HG03103 (cell line): ENCODE results near the gene CACNB3.
"Not testable (repeated sequence)": the region's sequence is repeated elsewhere in the genome, so short reads cannot be mapped to it uniquely, and the experiment has no call there.

ENCODE experiments used
- ATAC-seq: cut with Tn5 transposase; IDR thresholded peaks from one replicate; pipeline ENCODE4 v1.9.1; 2021; ENCODE audit warnings: low read depth; ENCODE audit not compliant: unreplicated experiment

CACNB3 gene

DNA sequence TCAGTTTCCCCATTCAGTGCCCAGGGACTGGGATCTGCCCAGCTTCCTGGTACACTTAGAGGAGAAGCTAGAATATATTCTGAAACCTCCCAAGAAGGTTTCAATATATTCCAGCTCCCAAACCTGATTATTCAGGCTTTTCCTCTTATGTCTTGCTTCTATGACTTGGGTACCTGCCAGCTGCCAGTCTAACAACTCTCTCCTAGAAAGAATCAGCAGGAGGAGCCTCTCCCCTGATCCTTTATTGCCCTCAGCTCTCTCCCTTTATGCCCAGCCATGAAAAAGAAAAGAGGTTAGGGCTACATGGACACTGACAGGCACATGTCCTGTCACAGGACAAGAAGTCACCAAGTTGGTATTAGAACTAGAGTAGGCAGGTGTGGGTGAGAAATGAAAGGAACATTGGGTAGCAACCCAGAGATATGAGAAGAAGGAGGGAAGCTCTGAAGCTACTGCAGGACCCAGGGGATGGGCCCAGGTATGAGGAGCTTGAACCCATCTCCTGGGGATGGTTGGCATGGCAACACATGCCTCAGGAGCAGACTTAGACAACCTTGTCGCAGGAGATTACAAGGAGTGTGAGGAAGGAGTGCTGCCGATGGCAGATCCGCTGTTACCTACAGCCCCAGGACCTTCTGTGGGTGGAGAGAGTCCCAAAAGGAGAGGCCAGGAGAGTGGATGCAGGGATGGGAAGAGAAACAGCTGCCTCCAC is 2.0 kb upstream of the CACNB3 start:
- ATAC-seq = no peak

DNA sequence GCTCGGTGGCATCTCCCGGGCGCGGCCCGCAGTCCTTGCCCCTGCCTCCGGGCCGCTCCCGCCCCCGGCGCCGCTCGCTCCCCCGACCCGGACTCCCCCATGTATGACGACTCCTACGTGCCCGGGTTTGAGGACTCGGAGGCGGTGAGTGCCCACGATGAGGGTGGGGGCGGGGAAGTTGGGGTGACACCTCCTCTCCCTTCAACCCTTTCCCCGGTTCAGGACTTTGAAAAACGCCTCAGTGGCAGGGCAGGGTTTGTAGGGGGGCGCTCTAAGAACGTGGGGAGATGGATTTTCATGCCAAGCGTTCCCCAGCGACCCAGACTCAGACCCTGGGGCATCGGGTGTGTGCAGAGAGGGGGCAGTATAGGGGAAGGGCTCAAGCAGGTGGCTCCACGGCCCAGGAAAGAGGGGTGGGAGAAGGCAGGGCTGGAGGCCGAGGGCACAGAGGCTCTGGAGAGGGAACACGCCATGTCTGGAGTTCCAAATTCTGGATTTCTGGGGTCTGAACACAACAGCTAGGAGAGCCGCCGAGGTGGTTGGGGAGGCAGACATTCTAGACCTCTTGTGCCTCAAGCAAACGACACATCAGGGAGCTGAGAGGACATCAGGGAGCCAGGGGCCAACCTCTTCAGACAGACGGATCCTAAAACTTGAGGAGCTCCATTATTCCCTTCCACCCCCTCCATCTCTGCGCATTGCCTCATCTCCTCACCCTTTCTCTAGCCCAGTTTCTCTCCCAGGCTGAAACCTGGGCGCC is 715 bp downstream of the CACNB3 start:
- ATAC-seq = no peak

DNA sequence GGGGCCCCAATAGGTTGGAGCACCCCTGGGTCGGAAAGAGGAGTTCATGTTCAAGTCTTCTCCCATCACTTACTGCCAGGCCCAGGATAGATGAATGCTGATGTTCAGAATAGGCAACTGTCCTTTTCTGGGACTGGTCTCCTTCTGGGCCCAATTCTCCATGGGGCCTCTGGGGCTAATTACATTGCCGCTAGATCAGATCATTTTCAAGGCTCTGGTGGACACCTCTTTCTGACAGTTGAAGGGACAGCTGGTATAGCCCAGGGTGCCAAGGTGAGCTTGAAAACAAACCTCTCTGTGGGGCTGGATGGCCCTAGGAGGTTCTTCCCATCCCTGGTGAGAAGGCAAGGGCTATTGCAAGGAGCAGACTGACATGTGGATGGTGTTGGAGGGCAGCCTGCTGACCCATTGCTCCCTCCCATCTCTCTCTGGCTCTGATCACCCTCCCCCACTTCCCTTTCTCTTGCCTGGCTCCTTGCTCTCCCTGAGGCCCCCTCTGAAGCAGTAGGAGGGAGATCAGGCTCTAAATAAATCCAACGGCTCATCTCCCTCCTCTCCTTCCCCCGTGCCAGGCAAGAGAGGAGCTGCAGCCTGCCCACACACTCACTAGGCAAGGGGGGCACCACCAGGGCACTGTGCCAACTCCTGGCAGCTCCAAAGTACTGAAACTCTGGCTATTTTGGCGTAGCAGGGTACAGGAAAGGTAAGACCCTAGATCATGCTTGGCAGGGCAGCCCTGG is 1.9 kb downstream of the CACNB3 start:
- ATAC-seq = no peak

DNA sequence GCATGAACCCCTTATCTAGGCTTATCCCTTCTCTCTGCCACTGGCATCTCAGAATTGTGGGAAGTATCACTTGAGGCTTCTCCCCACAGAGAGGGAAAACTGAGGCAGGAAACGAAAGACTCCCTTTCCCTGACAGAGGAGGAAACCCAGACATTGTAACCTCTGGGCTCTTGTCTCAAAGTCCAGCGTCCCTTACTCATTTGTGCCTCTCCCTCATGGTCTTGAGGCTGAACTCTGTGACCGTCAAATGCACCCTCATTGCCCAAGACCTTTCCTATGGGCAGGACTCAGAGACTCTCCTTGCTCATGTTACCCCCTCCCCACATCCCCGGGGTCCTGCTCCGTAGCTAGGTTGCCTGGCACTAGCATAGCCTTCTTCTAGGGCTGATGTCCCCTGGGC is 3.8 kb downstream of the CACNB3 start:
- ATAC-seq = no peak

DNA sequence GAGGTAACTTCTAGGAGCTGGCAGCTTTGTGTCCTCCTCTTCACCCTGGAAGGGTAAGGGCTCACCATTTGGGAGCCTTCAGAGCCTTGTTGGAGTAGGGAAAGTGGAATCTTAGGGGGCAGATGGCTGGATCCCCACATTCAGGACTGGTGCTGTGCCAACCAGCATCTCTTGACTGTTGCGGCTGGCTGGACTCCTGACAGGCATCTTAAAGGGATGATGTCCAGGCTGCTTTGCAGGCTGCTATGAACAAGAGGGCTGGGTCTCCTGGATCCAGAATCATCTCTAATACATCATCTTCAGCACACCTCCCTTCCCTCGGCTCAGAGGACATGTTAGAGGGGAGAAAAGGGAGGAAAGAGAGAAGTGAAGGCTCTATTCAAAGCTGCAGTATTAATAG is 4.4 kb downstream of the CACNB3 start:
- no peak for ATAC-seq

DNA sequence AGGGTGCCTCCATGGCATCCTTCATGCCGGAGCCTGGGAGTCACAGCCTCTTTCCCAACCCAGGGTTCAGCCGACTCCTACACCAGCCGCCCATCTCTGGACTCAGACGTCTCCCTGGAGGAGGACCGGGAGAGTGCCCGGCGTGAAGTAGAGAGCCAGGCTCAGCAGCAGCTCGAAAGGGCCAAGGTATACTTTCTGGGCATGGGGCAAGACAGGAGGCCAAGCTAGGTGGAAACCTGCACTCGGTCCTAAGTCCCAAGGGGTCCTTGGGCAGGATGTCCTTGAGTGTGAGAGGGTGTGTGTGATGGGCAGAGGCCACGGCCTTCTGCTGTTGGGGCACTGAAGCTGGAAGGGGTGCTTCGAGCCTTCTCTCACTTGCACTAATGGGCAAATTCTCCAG is 5.0 kb downstream of the CACNB3 start:
- ATAC-seq = no peak

DNA sequence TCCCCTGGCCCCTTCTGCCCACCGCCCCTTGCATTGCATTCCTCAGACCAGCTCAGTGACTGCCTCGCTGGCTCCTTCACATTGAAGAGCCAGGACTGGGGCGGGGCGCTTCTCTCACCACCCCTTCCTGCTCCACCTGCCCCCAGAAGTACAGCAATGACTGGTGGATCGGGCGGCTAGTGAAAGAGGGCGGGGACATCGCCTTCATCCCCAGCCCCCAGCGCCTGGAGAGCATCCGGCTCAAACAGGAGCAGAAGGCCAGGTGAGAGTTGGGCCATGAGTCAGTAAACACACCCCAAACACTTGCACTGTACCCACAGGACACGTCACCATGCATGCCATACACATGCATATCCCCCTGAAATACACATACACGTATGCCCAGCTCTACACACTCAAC is 5.8 kb downstream of the CACNB3 start:
- no peak for ATAC-seq

DNA sequence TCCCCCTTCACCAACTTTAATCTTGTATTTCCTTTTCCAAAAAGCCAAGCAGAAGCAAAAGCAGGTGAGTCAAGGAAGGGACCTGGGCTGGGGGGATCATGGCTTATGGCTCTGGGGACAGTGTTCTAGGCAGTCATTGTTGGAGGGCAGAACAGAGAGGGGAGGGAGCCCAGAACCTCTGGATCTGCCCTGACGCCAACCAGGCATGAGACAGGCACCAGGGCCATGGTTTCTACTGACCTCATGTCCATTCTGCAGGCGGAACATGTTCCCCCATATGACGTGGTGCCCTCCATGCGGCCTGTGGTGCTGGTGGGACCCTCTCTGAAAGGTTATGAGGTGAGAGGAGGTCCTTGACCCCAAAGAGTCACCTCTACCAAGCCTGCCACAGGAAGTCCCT is 6.6 kb downstream of the CACNB3 start:
- no peak for ATAC-seq

DNA sequence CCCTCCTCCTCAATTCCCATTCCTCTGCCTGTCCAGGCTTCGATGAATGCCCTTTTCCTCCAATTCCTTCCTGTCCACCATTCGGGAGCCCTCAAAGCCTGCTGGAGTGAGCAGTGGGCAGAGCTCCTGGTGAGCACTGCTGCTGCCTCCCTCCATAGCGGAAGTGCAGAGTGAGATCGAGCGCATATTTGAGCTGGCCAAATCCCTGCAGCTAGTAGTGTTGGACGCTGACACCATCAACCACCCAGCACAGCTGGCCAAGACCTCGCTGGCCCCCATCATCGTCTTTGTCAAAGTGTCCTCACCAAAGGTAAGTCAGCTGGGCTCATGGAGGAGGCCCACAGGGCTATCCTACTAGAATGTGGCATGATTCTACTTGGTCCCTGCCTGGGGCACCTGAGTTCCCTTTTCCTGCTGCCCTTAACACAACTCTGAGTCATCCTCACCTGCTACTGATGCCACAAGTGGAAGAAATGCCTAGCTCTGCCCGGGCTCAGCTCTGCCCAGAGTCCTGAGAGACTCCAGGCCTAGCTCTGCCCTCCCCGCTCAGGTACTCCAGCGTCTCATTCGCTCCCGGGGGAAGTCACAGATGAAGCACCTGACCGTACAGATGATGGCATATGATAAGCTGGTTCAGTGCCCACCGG is 8.0 kb downstream of the CACNB3 start:
- ATAC-seq = no peak

DNA sequence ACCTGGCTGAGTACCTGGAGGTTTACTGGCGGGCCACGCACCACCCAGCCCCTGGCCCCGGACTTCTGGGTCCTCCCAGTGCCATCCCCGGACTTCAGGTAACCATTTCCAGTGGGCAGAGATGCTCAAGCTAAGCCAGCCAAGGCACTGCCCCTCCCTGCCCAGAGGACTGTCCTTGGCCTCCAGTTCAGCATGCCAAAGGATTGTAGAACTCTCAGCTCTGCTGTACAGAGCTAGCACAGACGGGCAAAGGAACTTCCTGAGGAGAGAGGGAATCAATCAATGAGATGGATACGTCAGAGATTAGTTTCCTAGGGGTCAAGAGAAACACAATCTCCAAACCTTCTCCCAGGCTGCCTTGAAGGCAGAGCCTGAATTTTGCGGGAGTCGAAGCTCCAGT is 8.7 kb downstream of the CACNB3 start:
- ATAC-seq = no peak

DNA sequence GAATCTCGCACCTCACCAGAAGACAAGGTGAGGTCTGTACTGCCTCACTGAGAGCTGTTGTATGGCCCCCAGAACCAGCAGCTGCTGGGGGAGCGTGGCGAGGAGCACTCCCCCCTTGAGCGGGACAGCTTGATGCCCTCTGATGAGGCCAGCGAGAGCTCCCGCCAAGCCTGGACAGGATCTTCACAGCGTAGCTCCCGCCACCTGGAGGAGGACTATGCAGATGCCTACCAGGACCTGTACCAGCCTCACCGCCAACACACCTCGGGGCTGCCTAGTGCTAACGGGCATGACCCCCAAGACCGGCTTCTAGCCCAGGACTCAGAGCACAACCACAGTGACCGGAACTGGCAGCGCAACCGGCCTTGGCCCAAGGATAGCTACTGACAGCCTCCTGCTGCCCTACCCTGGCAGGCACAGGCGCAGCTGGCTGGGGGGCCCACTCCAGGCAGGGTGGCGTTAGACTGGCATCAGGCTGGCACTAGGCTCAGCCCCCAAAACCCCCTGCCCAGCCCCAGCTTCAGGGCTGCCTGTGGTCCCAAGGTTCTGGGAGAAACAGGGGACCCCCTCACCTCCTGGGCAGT is 9.3 kb downstream of the CACNB3 start:
- no peak for ATAC-seq

DNA sequence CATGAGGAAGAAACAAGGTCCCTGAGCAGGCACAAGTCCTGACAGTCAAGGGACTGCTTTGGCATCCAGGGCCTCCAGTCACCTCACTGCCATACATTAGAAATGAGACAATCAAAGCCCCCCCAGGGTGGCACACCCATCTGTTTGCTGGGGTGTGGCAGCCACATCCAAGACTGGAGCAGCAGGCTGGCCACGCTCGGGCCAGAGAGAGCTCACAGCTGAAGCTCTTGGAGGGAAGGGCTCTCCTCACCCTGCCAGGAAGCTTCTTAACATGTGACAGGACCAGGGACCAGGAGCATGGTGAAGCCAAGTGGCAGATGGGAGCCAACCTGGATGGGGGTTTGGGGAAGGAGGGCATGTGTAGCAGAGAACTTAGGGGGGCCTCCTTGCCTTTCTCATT is 10.0 kb downstream of the CACNB3 start:
- no peak for ATAC-seq

DNA sequence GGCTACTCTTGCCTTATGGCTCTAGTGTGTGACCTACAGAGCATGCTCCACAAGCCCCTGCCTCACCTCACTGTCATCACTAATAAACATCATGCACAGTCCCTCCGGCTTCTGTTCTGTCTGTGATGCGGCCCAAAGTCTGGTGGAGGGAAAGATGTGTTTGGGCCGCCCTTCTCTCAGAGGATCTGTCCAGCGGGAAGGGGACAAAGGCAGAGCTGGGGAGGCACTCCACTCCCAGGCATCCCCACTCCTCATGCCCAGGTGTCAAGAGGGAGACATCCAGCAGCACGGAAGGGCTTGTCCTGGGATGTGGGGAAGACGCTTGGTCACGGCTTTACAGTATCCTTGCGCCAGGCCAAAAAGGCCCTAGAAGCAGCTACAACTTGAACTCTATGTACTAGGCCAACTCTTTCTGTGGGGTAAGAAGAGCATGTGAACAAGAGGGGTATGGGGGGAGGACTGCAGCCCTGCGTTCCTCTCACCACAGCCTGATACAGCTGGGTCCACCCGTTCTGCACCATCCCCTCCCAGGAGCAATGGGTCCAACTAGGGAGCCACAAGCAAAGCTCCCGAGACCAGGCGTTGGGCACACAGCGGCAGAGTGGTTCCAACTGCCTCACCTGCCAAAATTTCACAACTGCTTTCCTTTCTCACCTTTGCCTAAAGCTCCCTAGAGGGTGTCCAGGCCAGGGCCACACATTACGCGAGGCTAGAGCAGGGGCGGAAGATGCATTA is 10.7 kb downstream of the CACNB3 start:
- ATAC-seq = no peak

DNA sequence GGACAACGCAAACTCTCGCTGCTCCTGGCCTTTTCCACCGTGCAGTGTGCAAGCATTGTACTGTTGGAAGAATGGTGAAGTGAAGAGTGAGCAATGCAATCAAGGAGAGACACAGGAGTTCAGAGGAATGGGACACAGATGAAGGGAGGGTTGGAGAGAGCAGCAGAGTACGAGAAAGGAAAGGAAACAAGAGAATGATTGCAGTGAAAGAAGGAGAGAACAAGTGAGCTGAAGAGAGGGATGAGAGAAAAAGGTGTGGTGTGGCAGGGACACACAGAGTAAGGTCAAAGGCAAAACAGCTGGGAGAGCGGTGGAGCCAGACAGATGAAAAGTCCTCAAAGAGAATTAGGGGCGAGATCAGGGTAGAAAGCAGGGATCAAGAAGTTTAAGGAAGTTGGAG is 13.0 kb downstream of the CACNB3 start:
- no peak for ATAC-seq

DNA sequence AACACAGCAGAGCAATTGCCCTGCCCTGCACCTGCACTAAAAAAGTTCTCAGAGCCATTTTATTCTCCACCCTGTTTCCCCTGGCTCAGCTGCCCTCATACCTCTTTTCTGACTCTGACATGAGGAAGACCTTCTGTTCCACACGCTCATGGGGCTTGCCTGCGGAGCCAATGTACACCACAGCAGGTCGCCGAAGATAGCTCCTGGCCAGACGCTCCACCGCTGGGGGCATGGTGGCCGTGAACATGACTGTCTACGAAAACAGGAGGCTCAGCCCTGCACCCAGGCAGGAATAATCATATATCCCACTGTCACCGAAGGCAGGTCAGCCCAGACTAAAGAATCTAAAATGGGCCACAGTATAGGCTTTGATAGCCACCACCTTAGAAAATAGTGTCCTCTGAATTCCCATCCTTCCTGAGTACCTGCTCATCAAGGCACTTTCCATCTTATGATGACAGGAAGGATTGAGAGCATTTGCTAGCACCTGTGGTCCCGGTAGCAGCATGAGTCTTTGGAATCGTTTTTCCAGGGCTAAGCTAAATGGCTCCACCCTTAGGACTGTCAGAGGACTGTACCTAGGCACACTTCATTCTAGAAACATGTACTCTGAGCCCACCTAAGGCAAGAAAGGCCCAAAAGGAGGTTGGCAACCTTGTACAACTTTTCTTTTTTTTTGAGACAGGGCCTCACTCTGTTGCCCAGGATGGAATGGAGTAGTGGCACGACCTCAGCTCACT is 14.2 kb downstream of the CACNB3 start:
- ATAC-seq = no peak

DNA sequence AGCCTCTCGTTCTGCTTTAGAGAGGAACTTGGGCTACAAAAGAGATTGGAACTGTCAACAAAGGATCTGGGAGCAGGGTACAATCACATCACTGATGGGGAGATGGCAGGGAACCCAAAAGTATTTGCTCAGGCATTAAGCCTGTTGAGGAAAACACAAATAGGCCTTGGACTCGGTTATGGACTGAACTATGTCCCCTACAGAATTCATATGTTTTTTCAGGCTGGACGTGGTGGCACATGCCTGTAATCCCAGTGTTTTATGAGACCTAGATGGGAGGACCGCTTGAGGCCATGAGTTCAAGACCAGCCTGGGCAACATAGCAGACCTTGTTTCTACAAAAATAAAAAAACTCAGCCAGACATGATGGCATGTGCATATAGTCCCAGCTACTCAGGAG is 19.8 kb downstream of the CACNB3 start:
- no peak for ATAC-seq

DNA sequence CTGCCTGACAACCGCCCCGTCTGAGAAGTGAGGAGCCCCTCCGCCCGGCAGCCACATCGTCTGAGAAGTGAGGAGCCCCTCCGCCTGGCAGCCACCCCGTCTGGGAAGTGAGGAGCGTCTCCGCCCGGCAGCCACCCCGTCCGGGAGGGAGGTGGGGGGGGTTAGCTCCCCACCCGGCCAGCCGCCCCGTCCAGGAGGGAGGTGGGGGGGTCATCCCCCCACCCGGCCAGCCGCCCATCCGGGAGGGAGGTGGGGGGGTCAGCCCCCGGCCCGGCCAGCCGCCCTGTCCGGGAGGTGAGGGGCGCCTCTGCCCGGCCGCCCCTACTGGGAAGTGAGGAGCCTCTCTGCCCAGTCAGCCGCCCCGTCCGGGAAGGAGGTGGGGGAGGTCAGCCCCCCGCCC is 23.7 kb downstream of the CACNB3 start:
- not testable (repeated sequence) for ATAC-seq

DNA sequence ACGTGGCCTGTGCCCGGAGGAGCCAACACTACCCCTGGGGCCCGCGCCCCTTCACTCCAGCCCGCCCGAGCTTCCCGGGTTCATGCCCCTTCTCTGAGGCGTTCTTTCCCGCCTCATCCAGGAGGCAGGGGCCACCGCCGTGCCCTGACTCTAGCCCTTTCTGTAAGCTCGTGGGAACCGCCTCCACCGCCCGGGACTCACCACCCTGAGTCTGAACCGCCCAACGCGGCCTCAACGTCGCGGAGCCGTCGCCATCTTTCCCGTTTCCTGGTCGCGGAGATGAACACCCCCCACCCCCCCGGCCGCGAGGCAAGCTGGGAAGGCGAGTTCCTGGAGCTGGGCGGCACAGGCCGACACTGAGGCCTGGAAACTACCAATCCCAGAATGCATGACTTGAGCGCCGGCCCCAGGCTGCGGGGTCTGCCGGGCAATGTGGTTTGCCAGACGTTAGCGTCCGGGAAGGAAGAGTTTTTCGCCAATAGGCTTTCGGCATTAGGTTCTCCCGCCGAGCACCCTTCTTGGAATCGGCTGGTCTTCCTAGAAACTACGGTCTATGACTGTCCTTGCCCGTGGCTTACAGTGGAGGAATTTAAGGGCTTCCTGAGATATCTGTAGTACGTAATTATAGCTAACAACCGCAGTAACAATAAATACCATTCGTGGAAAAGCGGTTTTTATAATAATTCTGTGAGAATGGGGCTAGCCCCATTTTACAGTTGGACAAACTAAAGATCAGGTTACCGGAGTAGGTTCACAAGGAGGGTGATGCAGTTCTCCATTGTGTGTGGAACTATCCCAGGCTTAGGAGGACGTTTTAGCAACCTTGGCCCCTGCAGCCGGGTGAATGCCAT is 33.8 kb downstream of the CACNB3 start, which contains the start of gene DDX23:
TSS of gene DDX23 (minus strand) at position 281 of the 851 bp plus-strand sequence. CDS start 6,381 bp downstream, outside the sequence.
- peak; percentile 89 for ATAC-seq
